CD14-positive monocyte (primary cell): Measurements from ENCODE around the gene SLIT1. TPM values are rescaled to one million over a fixed set of nuclear protein-coding genes. Genes with fewer than 3 reads are reported as not detected.
A peak's percentile ranks its signal among the peaks of the same experiment; 100 is the strongest.

ENCODE experiments used
- DNase-seq, 3 donors: peaks; one replicate each; pipeline ENCODE4 v3.0.0-alpha.2; 2011 to 2022
- H2AFZ ChIP-seq: 2 replicates; pipeline ENCODE4 v1.6.0; 2012; ENCODE audit warnings: mild to moderate bottlenecking, low read depth, low read length, inconsistent platforms; ENCODE audit not compliant: insufficient read depth, poor library complexity, severe bottlenecking
- H3K27ac ChIP-seq, 2 donors: 1 replicate in 1 of 2; 2 replicates in 1 of 2; pipeline ENCODE4 v1.5.1; 2012 to 2013; ENCODE audit warnings: low read length in 2 of 2, control low read depth in 1 of 2, inconsistent platforms in 1 of 2, low read depth in 1 of 2, mild to moderate bottlenecking in 1 of 2
- H3K27me3 ChIP-seq, 2 donors: one replicate each; pipeline versions ENCODE4 v1.6.0 to v1.6.1; 2011 to 2013; ENCODE audit warnings: low read length in 2 of 2; ENCODE audit not compliant: control insufficient read depth in 2 of 2, insufficient read depth in 2 of 2
- H3K36me3 ChIP-seq, 2 donors: replicated peaks in 1 of 2; 1 replicate in 1 of 2; 2 replicates in 1 of 2; pipeline versions ENCODE4 v1.5.1 to v1.6.1; 2012 to 2013; ENCODE audit warnings: low read length in 2 of 2, control low read depth in 1 of 2, inconsistent platforms in 1 of 2, mild to moderate bottlenecking in 1 of 2; ENCODE audit not compliant: insufficient read depth in 2 of 2, control insufficient read depth in 1 of 2
- H3K4me1 ChIP-seq, 2 donors: 1 replicate in 1 of 2; 2 replicates in 1 of 2; pipeline versions ENCODE4 v1.5.1 to v1.6.1; 2012 to 2013; ENCODE audit warnings: low read length in 2 of 2, control low read depth in 1 of 2, inconsistent platforms in 1 of 2, mild to moderate bottlenecking in 1 of 2, moderate library complexity in 1 of 2; ENCODE audit not compliant: insufficient read depth in 2 of 2, control insufficient read depth in 1 of 2
- H3K4me2 ChIP-seq: replicated peaks from 2 replicates; pipeline ENCODE3; 2012; ENCODE audit warnings: low read length, moderate library complexity, mild to moderate bottlenecking; ENCODE audit not compliant: poor library complexity, severe bottlenecking; ENCODE audit errors: extremely low read depth
- H3K4me3 ChIP-seq, 3 experiments: fragments of 200-600 bp in 1 of 3; sonication (generic) in 1 of 3; replicated peaks in 1 of 3; 1 replicate in 2 of 3; 2 replicates in 1 of 3; pipeline ENCODE4 v1.5.1; 2011 to 2013; ENCODE audit warnings: low read length in 3 of 3, mild to moderate bottlenecking in 3 of 3, control low read depth in 2 of 3, low read depth in 2 of 3, inconsistent platforms in 1 of 3, moderate library complexity in 1 of 3
- H3K79me2 ChIP-seq: 2 replicates; pipeline ENCODE4 v1.6.0; 2012; ENCODE audit warnings: mild to moderate bottlenecking, control low read depth, inconsistent platforms, low read length, moderate library complexity; ENCODE audit not compliant: insufficient read depth
- H3K9ac ChIP-seq: 2 replicates; pipeline ENCODE4 v1.6.0; 2017; ENCODE audit warnings: low read length, mild to moderate bottlenecking; ENCODE audit not compliant: insufficient read depth, poor library complexity, severe bottlenecking
- H3K9me3 ChIP-seq, 2 donors: replicated peaks in 1 of 2; 1 replicate in 1 of 2; 2 replicates in 1 of 2; pipeline versions ENCODE4 v1.5.1 to v1.6.1; 2012 to 2013; ENCODE audit warnings: low read length in 2 of 2, control low read depth in 1 of 2; ENCODE audit not compliant: control insufficient read depth in 1 of 2, insufficient read depth in 1 of 2
- H4K20me1 ChIP-seq: 2 replicates; pipeline ENCODE4 v1.6.0; 2012; ENCODE audit warnings: mild to moderate bottlenecking, low read length, control low read depth, moderate library complexity; ENCODE audit not compliant: insufficient read depth
- H3K27ac Mint-ChIP-seq, 7 donors: one replicate each; pipeline ENCODE4 v1.8.0; 2020; ENCODE audit warnings: mild to moderate bottlenecking in 7 of 7, mixed read lengths in 7 of 7, moderate library complexity in 6 of 7, inconsistent platforms in 2 of 7
- H3K27me3 Mint-ChIP-seq, 3 donors: one replicate each; pipeline ENCODE4 v1.8.0; 2021 to 2022; ENCODE audit warnings: low read depth in 3 of 3, mild to moderate bottlenecking in 3 of 3, mixed read lengths in 3 of 3, moderate library complexity in 3 of 3, inconsistent platforms in 1 of 3
- H3K36me3 Mint-ChIP-seq, 2 donors: one replicate each; pipeline ENCODE4 v1.8.0; 2020; ENCODE audit warnings: mixed read lengths in 2 of 2, inconsistent platforms in 1 of 2, mild to moderate bottlenecking in 1 of 2
- H3K4me1 Mint-ChIP-seq: one replicate; pipeline ENCODE4 v1.8.0; 2020; ENCODE audit warnings: mild to moderate bottlenecking, mixed read lengths
- H3K4me3 Mint-ChIP-seq, 2 donors: one replicate each; pipeline ENCODE4 v1.8.0; 2020; ENCODE audit warnings: mild to moderate bottlenecking in 2 of 2, mixed read lengths in 2 of 2, moderate library complexity in 1 of 2
- H3K9me3 Mint-ChIP-seq, 7 donors: one replicate each; pipeline ENCODE4 v1.8.0; 2020 to 2022; ENCODE audit warnings: mixed read lengths in 7 of 7, mild to moderate bottlenecking in 6 of 7, moderate library complexity in 6 of 7, inconsistent platforms in 2 of 7
- WGBS: methylation state at CpG from one replicate; pipeline ENCODE4 v1.1.5; 2013; ENCODE audit warnings: missing lambda C conversion rate; ENCODE audit not compliant: insufficient coverage; 5-methylcytosine and 5-hydroxymethylcytosine counted together
- intact Hi-C, 2 donors: fragments of 100-400 bp; cut with micrococcal nuclease; formaldehyde crosslinking; loops; one replicate each; pipeline versions ENCODE4 v1.15.0 to v1.15.1; 2023
- polyA plus RNA-seq, 3 donors: library from polyadenylated mRNA; depleted of rRNA in 1 of 3; unstranded in 2 of 3; stranded (reverse) in 1 of 3; fragments of 300-500 nt in 2 of 3; fragments of >200 nt in 1 of 3; fragmentation: Illumina TruSeq in 2 of 3; gene quantifications; 1 replicate in 2 of 3; 2 replicates in 1 of 3; pipeline ENCODE4 v1.2.3, GENCODE V29; 2012 to 2021
- TF ChIP-seq, protein P1 (sequence below): fragments of 200-600 bp; IDR thresholded peaks from one replicate; pipeline ENCODE4 v1.8.0; 2022; ENCODE audit warnings: antibody characterized with exemption, mild to moderate bottlenecking

Gene SLIT1
- polyA plus RNA-seq, 3 donors = 0.05 to 0.81 (median 0.16) TPM

DNA sequence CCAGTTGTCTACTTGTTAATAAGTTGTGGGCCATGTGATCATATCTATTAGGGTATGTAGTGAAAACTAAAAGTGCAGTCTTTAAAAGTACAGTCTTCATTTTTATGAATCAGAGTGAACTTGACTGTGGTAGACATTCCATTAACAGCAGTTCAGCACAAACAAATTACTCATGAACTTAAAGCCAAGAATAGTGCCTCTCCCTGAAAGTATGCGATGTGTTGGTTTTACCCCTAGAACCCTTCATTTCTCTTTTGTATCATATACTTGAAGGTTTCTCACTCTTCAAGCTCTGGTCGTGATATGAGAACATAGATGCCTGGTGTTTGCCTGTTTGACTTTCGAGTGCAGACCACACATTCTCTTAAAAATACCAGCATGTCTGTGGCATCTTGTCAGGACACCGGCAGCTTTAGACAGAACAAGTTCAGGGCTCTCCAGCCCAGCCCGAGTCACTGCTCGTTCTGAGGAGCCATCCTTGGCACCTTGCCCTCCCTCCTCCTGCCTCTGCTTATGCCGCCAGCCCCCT is 194.4 kb downstream of the SLIT1 start:
- Mint-ChIP-seq H3K27ac (peak overlapping the region in 1 of 7 donors; percentile 7), H3K4me1 (no peaks in the 10 kb centered on the region), H3K9me3 (no peaks in the 10 kb centered on the region), H3K36me3 (peaks cover 7 to 13% of the 10 kb centered on the region in 2 donors), H3K27me3 (peaks cover 0 to 2% (median 0%) of the 10 kb centered on the region in 3 donors), H3K4me3 (no peak overlapping the region)
- Histone ChIP-seq H3K27ac (no peak overlapping the region), H3K4me3 (no peak overlapping the region), H4K20me1 (no peaks in the 10 kb centered on the region), H3K79me2 (no peaks in the 10 kb centered on the region), H3K36me3 (no peaks in the 10 kb centered on the region), H3K4me2 (no peak overlapping the region), H3K9ac (no peak overlapping the region), H3K4me1 (no peaks in the 10 kb centered on the region), H3K27me3 (no peaks in the 10 kb centered on the region), H3K9me3 (no peaks in the 10 kb centered on the region), H2AFZ (no peak overlapping the region)
- TF ChIP-seq, protein P1, sequence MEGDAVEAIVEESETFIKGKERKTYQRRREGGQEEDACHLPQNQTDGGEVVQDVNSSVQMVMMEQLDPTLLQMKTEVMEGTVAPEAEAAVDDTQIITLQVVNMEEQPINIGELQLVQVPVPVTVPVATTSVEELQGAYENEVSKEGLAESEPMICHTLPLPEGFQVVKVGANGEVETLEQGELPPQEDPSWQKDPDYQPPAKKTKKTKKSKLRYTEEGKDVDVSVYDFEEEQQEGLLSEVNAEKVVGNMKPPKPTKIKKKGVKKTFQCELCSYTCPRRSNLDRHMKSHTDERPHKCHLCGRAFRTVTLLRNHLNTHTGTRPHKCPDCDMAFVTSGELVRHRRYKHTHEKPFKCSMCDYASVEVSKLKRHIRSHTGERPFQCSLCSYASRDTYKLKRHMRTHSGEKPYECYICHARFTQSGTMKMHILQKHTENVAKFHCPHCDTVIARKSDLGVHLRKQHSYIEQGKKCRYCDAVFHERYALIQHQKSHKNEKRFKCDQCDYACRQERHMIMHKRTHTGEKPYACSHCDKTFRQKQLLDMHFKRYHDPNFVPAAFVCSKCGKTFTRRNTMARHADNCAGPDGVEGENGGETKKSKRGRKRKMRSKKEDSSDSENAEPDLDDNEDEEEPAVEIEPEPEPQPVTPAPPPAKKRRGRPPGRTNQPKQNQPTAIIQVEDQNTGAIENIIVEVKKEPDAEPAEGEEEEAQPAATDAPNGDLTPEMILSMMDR = no peak
- 75% methylated on average over 4 of the region's 7 CpGs for WGBS
- intact Hi-C loops = no loop called here
- DNase-seq = no peak

DNA sequence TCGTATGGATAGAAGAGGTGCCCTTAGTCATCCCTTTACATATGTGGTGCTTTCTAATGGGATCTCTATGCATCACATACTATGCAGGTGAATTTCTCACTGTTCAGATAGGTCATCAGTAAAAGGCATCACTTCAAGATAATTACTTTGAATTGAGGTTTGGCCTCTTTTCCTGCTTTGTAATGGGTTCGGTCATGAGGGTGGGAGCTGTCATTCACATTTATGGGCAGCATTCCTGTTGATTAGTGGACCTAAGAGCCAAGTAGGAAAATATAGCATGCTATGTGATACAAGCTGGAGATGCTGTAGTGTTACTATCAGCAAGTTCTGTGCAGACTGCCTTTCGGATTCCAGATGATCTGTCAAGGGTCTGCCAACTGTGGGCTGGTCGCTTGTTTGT is 197.3 kb downstream of the SLIT1 start:
- H3K9ac ChIP-seq = no peak overlapping the region
- no peak for DNase-seq
- H3K79me2 ChIP-seq = no peaks in the 10 kb centered on the region
- no peak overlapping the region for H3K27ac ChIP-seq
- no peak overlapping the region for H2AFZ ChIP-seq
- H3K27me3 ChIP-seq = no peaks in the 10 kb centered on the region
- H3K36me3 ChIP-seq = no peaks in the 10 kb centered on the region
- no peaks in the 10 kb centered on the region for H3K9me3 ChIP-seq
- Mint-ChIP-seq H3K27ac (no peak overlapping the region), H3K27me3 (peaks cover 0 to 3% (median 0%) of the 10 kb centered on the region in 3 donors), H3K4me1 (peaks cover 17% of the 10 kb centered on the region), H3K36me3 (peaks cover 8 to 13% of the 10 kb centered on the region in 2 donors), H3K9me3 (no peaks in the 10 kb centered on the region), H3K4me3 (no peak overlapping the region)
- peaks cover 9 to 15% of the 10 kb centered on the region in 2 donors for H3K4me1 ChIP-seq
- H3K4me3 ChIP-seq = no peak overlapping the region
- TF ChIP-seq, protein P1 = no peak
- 86% methylated on average over 1 of the region's 4 CpGs for WGBS
- no peak overlapping the region for H3K4me2 ChIP-seq
- intact Hi-C loops = no loop called here
- peaks cover 8% of the 10 kb centered on the region for H4K20me1 ChIP-seq
